Ishikawa (cell line): Measurements from ENCODE around the gene PRICKLE2.

Experiments
- CEBPB ChIP-seq: IDR thresholded peaks from 2 replicates; pipeline ENCODE4 v1.6.1; 2012
- CREB1 ChIP-seq: IDR thresholded peaks from 2 replicates; pipeline ENCODE4 v1.6.1; 2012; ENCODE audit warnings: low read depth
- EGR1 ChIP-seq: IDR thresholded peaks from 2 replicates; pipeline ENCODE4 v1.6.1; 2012
- EP300 ChIP-seq: IDR thresholded peaks from 2 replicates; pipeline ENCODE4 v1.6.1; 2012; ENCODE audit warnings: borderline replicate concordance
- FOXM1 ChIP-seq: IDR thresholded peaks from 2 replicates; pipeline ENCODE4 v1.6.1; 2012; ENCODE audit warnings: low read depth, borderline replicate concordance
- MAX ChIP-seq: IDR thresholded peaks from 2 replicates; pipeline ENCODE4 v1.6.1; 2012
- NFIC ChIP-seq: IDR thresholded peaks from 2 replicates; pipeline ENCODE4 v1.6.1; 2012
- RAD21 ChIP-seq: IDR thresholded peaks from 2 replicates; pipeline ENCODE4 v1.6.1; 2012; ENCODE audit warnings: low read depth
- REST ChIP-seq: IDR thresholded peaks from 2 replicates; pipeline ENCODE4 v1.6.1; 2012; ENCODE audit warnings: low read depth, mild to moderate bottlenecking
- TAF1 ChIP-seq: IDR thresholded peaks from 2 replicates; pipeline ENCODE4 v1.6.1; 2012; ENCODE audit warnings: low read depth, mild to moderate bottlenecking
- TCF12 ChIP-seq: IDR thresholded peaks from 2 replicates; pipeline ENCODE4 v1.6.1; 2012; ENCODE audit warnings: low read depth
- TEAD4 ChIP-seq: IDR thresholded peaks from 2 replicates; pipeline ENCODE4 v1.6.1; 2012
- YY1 ChIP-seq: IDR thresholded peaks from 2 replicates; pipeline ENCODE4 v1.6.1; 2012; ENCODE audit warnings: low read depth
- ZBTB7A ChIP-seq: IDR thresholded peaks from 2 replicates; pipeline ENCODE4 v1.6.1; 2012; ENCODE audit warnings: low read depth
- TF ChIP-seq, protein P1 (sequence below): IDR thresholded peaks from 2 replicates; pipeline ENCODE4 v1.6.1; 2012

PRICKLE2 gene

GRCh38 chr3:64191822-64192221, 33.4 kb downstream of the PRICKLE2 start:
- TF ChIP-seq CEBPB (no peak), REST (no peak), ZBTB7A (no peak), CREB1 (no peak), TAF1 (no peak), TCF12 (no peak), TEAD4 (no peak), YY1 (no peak), RAD21 (no peak)
- TF ChIP-seq, protein P1, sequence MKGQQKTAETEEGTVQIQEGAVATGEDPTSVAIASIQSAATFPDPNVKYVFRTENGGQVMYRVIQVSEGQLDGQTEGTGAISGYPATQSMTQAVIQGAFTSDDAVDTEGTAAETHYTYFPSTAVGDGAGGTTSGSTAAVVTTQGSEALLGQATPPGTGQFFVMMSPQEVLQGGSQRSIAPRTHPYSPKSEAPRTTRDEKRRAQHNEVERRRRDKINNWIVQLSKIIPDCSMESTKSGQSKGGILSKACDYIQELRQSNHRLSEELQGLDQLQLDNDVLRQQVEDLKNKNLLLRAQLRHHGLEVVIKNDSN, result no peak

DNA sequence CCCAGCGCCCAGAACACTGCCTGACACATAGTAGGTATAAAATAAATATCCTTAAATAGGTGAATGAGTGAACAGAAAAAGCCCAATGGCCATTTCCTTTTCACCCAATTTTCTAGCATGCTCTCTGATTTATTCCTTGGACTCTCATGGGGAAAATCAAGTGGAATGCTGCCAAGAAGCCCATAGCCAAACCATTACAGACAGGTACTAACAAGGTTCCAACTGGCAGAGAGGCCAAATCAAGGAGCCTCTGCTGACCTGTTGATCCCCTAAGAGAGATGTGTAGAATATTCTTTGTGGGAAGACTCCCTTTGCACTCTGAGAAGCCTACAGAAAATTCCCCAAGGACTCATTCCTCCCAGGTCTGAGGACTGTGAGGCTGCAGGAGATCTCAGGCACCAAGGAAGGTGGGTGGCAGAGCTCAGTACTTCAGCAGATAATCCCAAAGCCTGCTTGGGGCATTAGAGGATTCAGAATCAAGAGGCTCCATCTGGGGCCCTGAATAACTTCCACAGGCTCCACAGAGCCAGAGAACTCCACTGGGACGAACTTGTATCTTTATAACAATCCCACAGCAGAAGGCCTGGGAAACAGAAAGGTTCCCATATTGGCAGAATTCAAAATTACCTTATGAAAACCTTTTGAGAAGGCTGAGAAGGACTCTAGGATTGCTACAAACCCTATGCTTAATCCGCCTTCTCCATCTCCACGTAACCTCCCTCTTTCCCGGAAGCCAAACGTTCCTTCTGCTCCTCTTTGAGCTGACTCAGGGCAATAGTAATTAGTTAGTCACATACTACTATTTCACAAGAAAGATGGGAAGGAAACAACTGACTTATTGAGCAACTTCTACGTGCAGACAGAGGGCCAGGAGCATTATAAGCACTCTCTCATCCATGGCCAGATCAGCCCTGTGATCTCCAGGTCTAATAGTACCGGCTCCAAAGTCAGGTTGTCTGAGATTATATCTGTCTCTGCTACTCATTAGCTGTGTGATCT, 34.5 kb downstream of the PRICKLE2 start:
- TF ChIP-seq EP300, result no peak
- no peak for TF ChIP-seq TCF12
- TF ChIP-seq CEBPB, result no peak
- no peak for TF ChIP-seq FOXM1
- TF ChIP-seq NFIC, result no peak
- TF ChIP-seq RAD21, result no peak
- no peak for TF ChIP-seq YY1
- no peak for TF ChIP-seq TEAD4

- 0 out of 2 replicates have a peak, but pooled peaks have one; percentile 16 for TF ChIP-seq EP300
- no peak for TF ChIP-seq NFIC
Observed at GRCh38 chr3:64188810-64189560, 36.3 kb downstream of the PRICKLE2 start.

DNA sequence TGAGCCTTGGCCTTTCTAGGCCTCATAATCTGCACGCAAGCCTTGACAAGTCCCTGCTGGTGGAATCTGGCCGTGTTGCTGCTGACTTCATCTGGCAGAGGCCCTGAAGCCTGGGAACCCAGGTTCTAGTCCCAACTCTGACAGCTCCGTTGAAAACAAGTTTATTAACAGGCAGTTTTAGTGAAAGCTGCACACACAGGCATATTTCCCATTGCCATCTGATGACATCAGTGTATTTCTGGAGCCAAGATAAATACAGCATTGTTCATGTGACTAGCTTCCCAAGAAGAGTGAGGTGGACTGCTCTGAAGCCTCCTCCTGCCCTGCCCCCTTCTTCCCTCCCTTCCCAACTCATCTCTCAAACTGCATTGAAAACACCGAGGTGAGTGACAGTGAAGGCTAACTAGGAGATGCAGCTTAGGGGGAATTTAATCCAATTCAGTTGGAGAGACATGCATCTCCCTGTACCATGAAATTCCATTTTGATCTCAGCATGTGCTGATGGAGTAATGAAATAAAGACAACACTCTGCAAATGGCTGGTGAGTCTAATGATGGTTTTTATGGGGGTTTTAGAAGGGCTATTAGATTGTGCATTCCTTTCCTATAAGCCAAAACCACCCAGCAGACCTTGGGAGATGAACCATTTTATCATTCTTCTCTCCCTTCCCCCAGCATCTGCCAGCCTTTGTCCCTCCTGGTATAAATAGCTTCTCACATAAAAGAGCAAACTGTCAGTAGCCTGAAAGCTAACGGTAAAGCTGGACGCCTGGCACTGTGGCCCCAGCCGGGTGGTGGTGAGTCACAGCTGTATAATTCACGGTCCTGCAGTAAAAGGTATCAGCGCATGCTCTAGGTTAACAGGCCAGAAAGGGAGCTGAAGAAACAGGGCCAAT, 38.0 kb downstream of the PRICKLE2 start:
- TF ChIP-seq NFIC (peak; percentile 94), RAD21 (peak; percentile 14; the same call in 1 of the 2 replicates), ZBTB7A (no peak), TEAD4 (peak; percentile 94), TAF1 (no peak), EP300 (peak; percentile 71; the same call in 1 of the 2 replicates), TCF12 (peak; percentile 58; the same call in 1 of the 2 replicates)
- TF ChIP-seq, protein P1, result peak; percentile 80

- TF ChIP-seq ZBTB7A, result no peak
- no peak for TF ChIP-seq FOXM1
- no peak for TF ChIP-seq RAD21
- no peak for TF ChIP-seq EP300
Observed at GRCh38 chr3:64186667-64187064, 38.6 kb downstream of the PRICKLE2 start.

- TF ChIP-seq TAF1 (no peak), REST (no peak), CREB1 (no peak), NFIC (no peak), TCF12 (no peak), MAX (no peak), TEAD4 (no peak), CEBPB (no peak), EP300 (no peak), EGR1 (no peak), YY1 (no peak), ZBTB7A (no peak), RAD21 (no peak), FOXM1 (no peak)
- TF ChIP-seq, protein P1, result no peak
Observed at GRCh38 chr3:64185436-64185835, 39.8 kb downstream of the PRICKLE2 start.
